SU-DHL-6 (cell line): ENCODE results near the gene MUC7.

ENCODE experiments used
- H2AFZ ChIP-seq: fragments of 200-600 bp; sonication (generic); 2 replicates; pipeline ENCODE4 v1.6.1; 2014; ENCODE audit warnings: low read depth, mild to moderate bottlenecking, moderate library complexity, mixed read lengths, antibody characterized with exemption, low read length; ENCODE audit not compliant: severe bottlenecking
- H3F3A ChIP-seq: fragments of 200-600 bp; shearing (Covaris generic); 2 replicates; pipeline ENCODE4 v1.6.0; 2016; ENCODE audit warnings: antibody characterized with exemption, mild to moderate bottlenecking; ENCODE audit not compliant: insufficient read depth
- H3K27ac ChIP-seq: fragments of 200-600 bp; sonication (generic); 2 replicates; pipeline ENCODE4 v1.5.1; 2016; ENCODE audit warnings: low read depth, mild to moderate bottlenecking, low read length, moderate library complexity, mixed read lengths
- H3K27me3 ChIP-seq: fragments of 200-600 bp; sonication (generic), shearing (Covaris generic); 2 replicates; pipeline ENCODE4 v1.6.0; 2014; ENCODE audit warnings: mild to moderate bottlenecking, low read length
- H3K36me3 ChIP-seq: fragments of 200-600 bp; sonication (generic); 2 replicates; pipeline ENCODE4 v1.6.1; 2014; ENCODE audit warnings: mild to moderate bottlenecking, low read length, mixed read lengths
- H3K4me2 ChIP-seq: fragments of 300-600, 200-600 bp; shearing (Covaris generic), sonication (generic); 2 replicates; pipeline ENCODE4 v1.6.0; 2014; ENCODE audit warnings: low read length, low read depth, mild to moderate bottlenecking; ENCODE audit not compliant: poor library complexity, severe bottlenecking
- H3K4me3 ChIP-seq: fragments of 200-600 bp; sonication (generic); 2 replicates; pipeline ENCODE4 v1.5.1; 2014; ENCODE audit warnings: antibody characterized with exemption, low read length, mild to moderate bottlenecking, mixed read lengths; ENCODE audit not compliant: insufficient read depth, poor library complexity, severe bottlenecking
- H3K79me2 ChIP-seq: fragments of 200-600 bp; sonication (generic); 2 replicates; pipeline ENCODE4 v1.6.1; 2014; ENCODE audit warnings: mild to moderate bottlenecking, low read length, moderate library complexity; ENCODE audit not compliant: insufficient read depth
- H3K9ac ChIP-seq: fragments of 200-600 bp; sonication (generic); 2 replicates; pipeline ENCODE4 v1.7.0; 2014; ENCODE audit warnings: mild to moderate bottlenecking, low read length
- H3K9me2 ChIP-seq: fragments of 200-600 bp; sonication (generic); replicated peaks from 2 replicates; pipeline ENCODE4 v1.6.1; 2014; ENCODE audit warnings: low read length; ENCODE audit not compliant: insufficient read depth
- H3K9me3 ChIP-seq: fragments of 200-600 bp; sonication (generic); 2 replicates; pipeline ENCODE4 v1.6.1; 2014; ENCODE audit warnings: low read length, mixed read lengths; ENCODE audit not compliant: insufficient read depth
- H4K20me1 ChIP-seq: fragments of 200-600 bp; sonication (generic); 2 replicates; pipeline ENCODE4 v1.6.1; 2014; ENCODE audit warnings: low read depth, mild to moderate bottlenecking, antibody characterized with exemption, low read length, moderate library complexity, mixed read lengths
- EZH2phosphoT487 ChIP-seq: fragments of 200-600 bp; sonication (generic), shearing (Covaris generic); conservative IDR thresholded peaks from 2 replicates; pipeline ENCODE4 v1.6.1; 2018; ENCODE audit warnings: mild to moderate bottlenecking, antibody characterized with exemption, low read length, moderate library complexity, mixed read lengths
- TF ChIP-seq, protein P1 (sequence below): fragments of 200-600 bp; sonication (generic); IDR thresholded peaks from one replicate; pipeline ENCODE4 v1.5.1; 2017; ENCODE audit warnings: antibody characterized with exemption, mild to moderate bottlenecking, low read length, moderate library complexity; ENCODE audit not compliant: insufficient read depth, poor library complexity, severe bottlenecking

Gene MUC7

GRCh38 chr4:70471897-70472296, at the start of gene MUC7:
Gene MUC7, plus strand, starts transcription at chr4:70472197. Its CDS starts 1,825 bp downstream, at chr4:70474022.
- no peaks in the 10 kb centered on the region for H3K9me3 ChIP-seq
- H3K36me3 ChIP-seq: no peaks in the 10 kb centered on the region
- no peaks in the 10 kb centered on the region for H3K9me2 ChIP-seq
- H4K20me1 ChIP-seq: no peaks in the 10 kb centered on the region
- H3K9ac ChIP-seq: no peak within 1 kb of the TSS
- TF ChIP-seq, protein P1, sequence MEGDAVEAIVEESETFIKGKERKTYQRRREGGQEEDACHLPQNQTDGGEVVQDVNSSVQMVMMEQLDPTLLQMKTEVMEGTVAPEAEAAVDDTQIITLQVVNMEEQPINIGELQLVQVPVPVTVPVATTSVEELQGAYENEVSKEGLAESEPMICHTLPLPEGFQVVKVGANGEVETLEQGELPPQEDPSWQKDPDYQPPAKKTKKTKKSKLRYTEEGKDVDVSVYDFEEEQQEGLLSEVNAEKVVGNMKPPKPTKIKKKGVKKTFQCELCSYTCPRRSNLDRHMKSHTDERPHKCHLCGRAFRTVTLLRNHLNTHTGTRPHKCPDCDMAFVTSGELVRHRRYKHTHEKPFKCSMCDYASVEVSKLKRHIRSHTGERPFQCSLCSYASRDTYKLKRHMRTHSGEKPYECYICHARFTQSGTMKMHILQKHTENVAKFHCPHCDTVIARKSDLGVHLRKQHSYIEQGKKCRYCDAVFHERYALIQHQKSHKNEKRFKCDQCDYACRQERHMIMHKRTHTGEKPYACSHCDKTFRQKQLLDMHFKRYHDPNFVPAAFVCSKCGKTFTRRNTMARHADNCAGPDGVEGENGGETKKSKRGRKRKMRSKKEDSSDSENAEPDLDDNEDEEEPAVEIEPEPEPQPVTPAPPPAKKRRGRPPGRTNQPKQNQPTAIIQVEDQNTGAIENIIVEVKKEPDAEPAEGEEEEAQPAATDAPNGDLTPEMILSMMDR: no peak
- TF ChIP-seq EZH2phosphoT487: no peak
- H3K27ac ChIP-seq: no peak within 1 kb of the TSS
- H3F3A ChIP-seq: no peaks in the 10 kb centered on the region
- no peaks in the 10 kb centered on the region for H3K27me3 ChIP-seq
- H3K79me2 ChIP-seq: no peaks in the 10 kb centered on the region
- no peak within 1 kb of the TSS for H2AFZ ChIP-seq
- H3K4me3 ChIP-seq: no peak within 1 kb of the TSS
- no peak within 1 kb of the TSS for H3K4me2 ChIP-seq

- Histone ChIP-seq H3K4me3 (no peak overlapping the region), H3K9me2 (no peaks in the 10 kb centered on the region), H4K20me1 (no peaks in the 10 kb centered on the region), H3F3A (no peaks in the 10 kb centered on the region), H3K9me3 (no peaks in the 10 kb centered on the region), H3K4me2 (no peak overlapping the region), H3K27ac (no peak overlapping the region), H3K27me3 (no peaks in the 10 kb centered on the region), H2AFZ (no peak overlapping the region), H3K79me2 (no peaks in the 10 kb centered on the region), H3K36me3 (no peaks in the 10 kb centered on the region), H3K9ac (no peak overlapping the region)
- no peak for TF ChIP-seq EZH2phosphoT487
Observed at GRCh38 chr4:70425306-70425705, 46.7 kb upstream of the MUC7 start.

DNA sequence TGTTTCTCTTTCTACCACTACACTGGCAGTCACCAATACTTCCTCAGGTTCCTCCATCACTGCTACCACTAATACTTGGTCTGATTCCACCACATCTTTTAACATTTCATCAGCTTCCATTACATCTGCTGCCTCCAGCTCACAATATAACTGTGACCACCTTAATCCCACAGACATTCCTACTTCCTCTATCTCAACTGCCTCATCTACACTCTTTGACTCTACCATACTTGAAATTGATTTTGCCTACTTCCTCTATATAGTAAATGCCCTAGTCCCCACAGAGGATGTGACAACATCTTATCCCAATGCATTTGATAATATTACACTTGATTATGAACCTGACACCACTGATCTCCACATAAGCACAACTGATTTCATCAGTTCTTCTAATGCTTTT, 45.2 kb upstream of the MUC7 start:
- TF ChIP-seq, protein P1: no peak
- no peak for TF ChIP-seq EZH2phosphoT487
- Histone ChIP-seq H3K9me3 (no peaks in the 10 kb centered on the region), H3K4me3 (no peak overlapping the region), H3K36me3 (no peaks in the 10 kb centered on the region), H3K9me2 (no peaks in the 10 kb centered on the region), H3K27ac (no peak overlapping the region), H3K79me2 (no peaks in the 10 kb centered on the region), H3K9ac (no peak overlapping the region), H2AFZ (no peak overlapping the region), H4K20me1 (no peaks in the 10 kb centered on the region), H3K4me2 (no peak overlapping the region), H3F3A (no peaks in the 10 kb centered on the region), H3K27me3 (no peaks in the 10 kb centered on the region)

GRCh38 chr4:70437197-70437596, 34.8 kb upstream of the MUC7 start:
- TF ChIP-seq, protein P1: no peak
- no peak for TF ChIP-seq EZH2phosphoT487
- Histone ChIP-seq H3K36me3 (no peaks in the 10 kb centered on the region), H3K4me2 (no peak overlapping the region), H4K20me1 (no peaks in the 10 kb centered on the region), H3F3A (no peaks in the 10 kb centered on the region), H3K9me3 (no peaks in the 10 kb centered on the region), H3K9me2 (no peaks in the 10 kb centered on the region), H2AFZ (no peak overlapping the region), H3K79me2 (no peaks in the 10 kb centered on the region), H3K4me3 (no peak overlapping the region), H3K27ac (no peak overlapping the region), H3K27me3 (no peaks in the 10 kb centered on the region), H3K9ac (no peak overlapping the region)
